ENCODE data around the gene WDR88. TPM values are rescaled to one million over a fixed set of nuclear protein-coding genes. Genes with fewer than 3 reads are reported as not detected.

WDR88 gene
- total RNA-seq, 6 experiments from 2014 or later: not detected

DNA sequence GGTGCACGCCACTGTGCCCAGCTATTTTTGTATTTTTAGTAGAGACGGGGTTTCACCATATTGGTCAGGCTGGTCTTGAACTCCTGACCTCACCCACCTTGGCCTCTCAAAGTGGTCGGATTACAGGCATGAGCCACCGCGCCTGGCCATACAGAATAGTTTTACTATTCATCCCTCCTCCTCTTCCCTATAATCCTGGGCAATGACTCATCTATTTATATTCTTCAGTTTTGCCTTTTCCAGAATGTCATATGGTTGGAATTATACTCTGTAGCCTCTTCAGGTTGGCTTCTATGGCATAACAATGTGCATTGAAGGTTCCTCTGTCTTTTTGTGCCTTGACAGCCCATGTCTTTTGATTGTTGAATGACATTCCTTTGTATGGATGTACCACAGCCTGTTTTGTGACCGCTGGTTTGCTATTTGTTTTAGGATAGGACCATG is 40.0 kb downstream of the WDR88 start:
- H3K27ac Mint-ChIP-seq: no peak overlapping the region; the same call in 1 of the 2 replicates
- peaks cover 6% of the 10 kb centered on the region; the same call in 1 of the 2 replicates for H3K36me3 Mint-ChIP-seq (ENCODE audit: low read depth)
- peaks cover 4% of the 10 kb centered on the region for H3K27me3 Mint-ChIP-seq (ENCODE audit: insufficient read depth)
- DNase-seq: peak; percentile 60
- H3K4me3 Mint-ChIP-seq: no peak overlapping the region
- H3K9me3 Mint-ChIP-seq: peaks cover 14% of the 10 kb centered on the region
- TF ChIP-seq, protein P1, sequence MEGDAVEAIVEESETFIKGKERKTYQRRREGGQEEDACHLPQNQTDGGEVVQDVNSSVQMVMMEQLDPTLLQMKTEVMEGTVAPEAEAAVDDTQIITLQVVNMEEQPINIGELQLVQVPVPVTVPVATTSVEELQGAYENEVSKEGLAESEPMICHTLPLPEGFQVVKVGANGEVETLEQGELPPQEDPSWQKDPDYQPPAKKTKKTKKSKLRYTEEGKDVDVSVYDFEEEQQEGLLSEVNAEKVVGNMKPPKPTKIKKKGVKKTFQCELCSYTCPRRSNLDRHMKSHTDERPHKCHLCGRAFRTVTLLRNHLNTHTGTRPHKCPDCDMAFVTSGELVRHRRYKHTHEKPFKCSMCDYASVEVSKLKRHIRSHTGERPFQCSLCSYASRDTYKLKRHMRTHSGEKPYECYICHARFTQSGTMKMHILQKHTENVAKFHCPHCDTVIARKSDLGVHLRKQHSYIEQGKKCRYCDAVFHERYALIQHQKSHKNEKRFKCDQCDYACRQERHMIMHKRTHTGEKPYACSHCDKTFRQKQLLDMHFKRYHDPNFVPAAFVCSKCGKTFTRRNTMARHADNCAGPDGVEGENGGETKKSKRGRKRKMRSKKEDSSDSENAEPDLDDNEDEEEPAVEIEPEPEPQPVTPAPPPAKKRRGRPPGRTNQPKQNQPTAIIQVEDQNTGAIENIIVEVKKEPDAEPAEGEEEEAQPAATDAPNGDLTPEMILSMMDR (IDR thresholded peaks at IDR 0.05): no peak
- H3K4me1 Mint-ChIP-seq (ENCODE audit: low read depth): peaks cover 28% of the 10 kb centered on the region

DNA sequence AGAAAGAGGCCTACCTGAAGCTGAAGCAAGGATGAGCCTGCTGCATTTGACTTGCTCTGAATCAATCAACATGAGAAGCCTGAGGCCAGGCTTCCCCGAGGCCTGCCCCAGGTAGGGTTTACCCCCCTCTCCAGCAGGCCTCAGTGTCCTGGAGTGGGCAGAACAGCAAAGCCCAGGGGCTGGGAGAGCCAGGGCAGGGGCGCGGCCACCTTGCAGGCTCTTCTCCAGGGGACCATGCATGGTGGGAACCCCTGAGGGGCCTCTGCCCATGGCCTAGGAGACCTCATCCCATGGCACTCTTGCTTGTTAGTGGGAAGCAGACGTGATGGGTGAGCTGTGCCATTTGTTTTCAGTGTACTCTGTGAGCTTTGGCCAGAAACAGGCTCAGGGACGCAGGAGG is 42.3 kb downstream of the WDR88 start:
- no peak overlapping the region for H3K4me3 Mint-ChIP-seq
- TF ChIP-seq, protein P1 (IDR thresholded peaks at IDR 0.05): no peak
- H3K4me1 Mint-ChIP-seq (ENCODE audit: low read depth): peaks cover 41% of the 10 kb centered on the region
- peaks cover 4% of the 10 kb centered on the region for H3K27me3 Mint-ChIP-seq (ENCODE audit: insufficient read depth)
- no peak for DNase-seq
- no peak overlapping the region for H3K27ac Mint-ChIP-seq
- H3K36me3 Mint-ChIP-seq (ENCODE audit: low read depth): no peaks in the 10 kb centered on the region; the same call in 1 of the 2 replicates
- H3K9me3 Mint-ChIP-seq: no peaks in the 10 kb centered on the region

DNA sequence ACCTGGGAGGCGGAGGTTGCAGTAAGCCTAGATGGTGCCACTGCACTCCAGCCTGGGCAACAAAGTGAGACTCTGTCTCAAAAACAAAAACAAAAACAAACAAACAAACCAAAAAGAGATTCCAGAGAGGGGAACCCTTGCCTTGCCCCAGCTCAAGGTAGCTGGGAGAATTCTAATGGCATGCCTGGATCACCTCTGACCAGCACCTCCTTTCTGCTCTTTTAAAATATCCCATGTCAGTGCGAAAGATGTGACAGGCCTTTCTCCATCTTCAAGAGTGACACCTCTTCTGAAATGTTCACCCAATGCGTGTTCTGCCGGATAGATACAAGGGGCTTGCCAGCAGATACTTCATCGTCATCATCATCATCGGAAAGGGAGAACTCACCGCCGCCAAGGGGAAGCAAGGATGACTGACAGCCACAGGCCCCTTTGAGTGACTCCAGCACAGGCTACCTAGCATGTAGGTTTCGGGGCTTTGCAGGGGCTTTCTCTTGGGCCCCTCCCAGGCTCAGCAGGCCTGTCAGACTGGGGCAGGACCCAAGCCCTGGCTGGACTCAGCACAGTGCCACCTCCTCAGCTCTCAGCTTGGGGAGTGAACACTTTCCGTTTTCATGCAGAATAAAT is 43.4 kb downstream of the WDR88 start:
- TF ChIP-seq, protein P1 (IDR thresholded peaks at IDR 0.05): no peak
- no peak for DNase-seq
- H3K9me3 Mint-ChIP-seq: no peaks in the 10 kb centered on the region
- H3K36me3 Mint-ChIP-seq (ENCODE audit: low read depth): no peaks in the 10 kb centered on the region
- H3K4me1 Mint-ChIP-seq (ENCODE audit: low read depth): peaks cover 42% of the 10 kb centered on the region
- 0 out of 2 replicates have a peak overlapping the region, but pooled peaks have one; percentile 82 for H3K27ac Mint-ChIP-seq
- peaks cover 4% of the 10 kb centered on the region for H3K27me3 Mint-ChIP-seq (ENCODE audit: insufficient read depth)
- H3K4me3 Mint-ChIP-seq: peak overlapping the region; percentile 98

DNA sequence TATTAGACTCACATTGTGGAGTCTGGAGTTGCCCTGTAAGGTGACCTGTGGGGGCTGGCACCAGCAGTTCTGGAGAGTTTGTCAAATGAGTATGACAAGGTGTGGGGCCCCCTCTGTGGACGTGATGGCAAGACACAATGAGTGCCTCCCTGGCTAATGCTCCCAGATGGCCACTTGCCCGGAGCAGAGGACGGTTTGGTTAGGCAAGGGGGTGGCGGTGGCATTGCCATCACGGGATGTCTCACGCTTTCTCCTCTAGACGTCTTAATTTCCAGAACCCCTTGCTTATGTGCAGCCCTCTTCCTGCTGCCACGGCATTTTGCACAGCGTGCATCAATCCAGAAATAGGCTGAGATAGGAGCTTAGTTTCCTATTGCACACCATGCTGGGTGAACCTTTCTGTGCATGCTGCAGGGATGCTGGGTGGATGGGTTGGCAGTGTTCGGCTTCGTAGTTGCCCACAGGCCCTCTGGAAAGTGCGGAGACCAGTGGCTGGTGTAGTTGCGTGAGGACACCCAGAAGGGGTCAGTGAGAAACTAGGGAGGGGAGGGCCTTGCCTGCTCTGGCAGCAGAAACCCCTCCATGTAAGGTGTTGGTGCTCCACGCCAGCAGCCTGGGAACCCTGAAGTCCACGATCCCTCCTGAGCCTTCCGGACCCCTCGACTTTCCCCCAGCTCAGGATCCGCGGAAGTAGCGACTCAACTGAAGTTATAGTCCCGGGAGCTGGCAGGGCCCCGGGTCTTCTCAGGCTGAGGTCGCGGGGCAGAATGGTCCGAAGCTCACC is 44.2 kb downstream of the WDR88 start:
- Mint-ChIP-seq H3K9me3 (no peaks in the 10 kb centered on the region), H3K27me3 (ENCODE audit: insufficient read depth) (peaks cover 4% of the 10 kb centered on the region), H3K36me3 (ENCODE audit: low read depth) (no peaks in the 10 kb centered on the region), H3K4me3 (peak overlapping the region; percentile 98), H3K4me1 (ENCODE audit: low read depth) (peaks cover 41% of the 10 kb centered on the region), H3K27ac (peak overlapping the region; percentile 82)
- peak; percentile 13 for DNase-seq
- TF ChIP-seq, protein P1 (IDR thresholded peaks at IDR 0.05): peak; percentile 48

DNA sequence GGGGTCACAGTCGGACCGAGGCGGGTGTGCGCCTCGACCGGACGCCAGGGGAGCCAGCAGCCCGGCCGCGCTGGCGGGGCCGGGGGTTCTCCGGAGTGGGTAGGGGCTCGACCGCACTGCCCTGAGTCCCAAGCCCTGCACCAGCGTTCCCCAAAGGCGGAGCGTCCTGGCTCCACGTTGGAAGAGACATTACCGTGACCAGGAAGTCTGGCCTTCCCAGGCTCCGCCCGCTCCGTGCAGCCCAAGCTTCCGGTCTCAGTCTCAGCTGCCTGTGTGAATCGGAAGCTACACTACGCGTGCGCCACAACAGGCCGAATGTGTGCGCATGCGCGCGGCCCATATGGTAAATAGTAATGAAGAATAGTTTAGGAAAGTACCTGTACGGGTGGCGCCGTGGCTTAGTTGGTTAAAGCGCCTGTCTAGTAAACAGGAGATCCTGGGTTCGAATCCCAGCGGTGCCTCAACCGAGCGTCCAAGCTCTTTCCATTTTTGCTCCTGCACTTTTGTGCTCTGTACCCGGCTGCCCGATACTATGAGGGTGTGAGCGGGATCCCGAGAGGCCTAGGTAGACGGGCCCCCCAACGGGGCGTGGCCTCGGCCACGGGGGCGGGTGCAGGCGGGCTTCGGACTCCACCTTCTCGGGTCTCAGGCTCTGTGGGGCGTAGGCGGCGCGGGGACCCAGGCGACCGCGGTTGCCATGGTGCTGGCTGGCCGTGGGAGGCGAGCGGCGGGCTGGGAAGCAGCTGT is 44.9 kb downstream of the WDR88 start:
- no peaks in the 10 kb centered on the region for H3K9me3 Mint-ChIP-seq
- H3K27ac Mint-ChIP-seq: peak overlapping the region; percentile 82
- H3K4me3 Mint-ChIP-seq: peak overlapping the region; percentile 98
- peaks cover 35% of the 10 kb centered on the region for H3K4me1 Mint-ChIP-seq (ENCODE audit: low read depth)
- peak; percentile 98 for DNase-seq
- no peaks in the 10 kb centered on the region for H3K36me3 Mint-ChIP-seq (ENCODE audit: low read depth)
- H3K27me3 Mint-ChIP-seq (ENCODE audit: insufficient read depth): peaks cover 6% of the 10 kb centered on the region
- TF ChIP-seq, protein P1 (IDR thresholded peaks at IDR 0.05): no peak

All from HFFc6 (cell line).